SH-SY5Y (cell line): Measurements from ENCODE around the gene ATP6V1B1.

ENCODE experiments used
- GATA2 ChIP-seq: IDR thresholded peaks from 2 replicates; pipeline ENCODE4 v1.6.1; 2011; ENCODE audit warnings: mild to moderate bottlenecking, low read depth, low read length
- GATA3 ChIP-seq: IDR thresholded peaks from 2 replicates; pipeline ENCODE4 v1.6.1; 2011; ENCODE audit warnings: low read depth, mild to moderate bottlenecking, low read length, moderate library complexity

Gene ATP6V1B1

GRCh38 chr2:70941186-70941585 is 5.5 kb downstream of the ATP6V1B1 start:
- TF ChIP-seq GATA3 (no peak), GATA2 (no peak)

- TF ChIP-seq GATA2 = no peak
- no peak for TF ChIP-seq GATA3
Measured at GRCh38 chr2:70941701-70942100, 6.0 kb downstream of the ATP6V1B1 start.

- TF ChIP-seq GATA3 = no peak
- TF ChIP-seq GATA2 = no peak
Measured at GRCh38 chr2:70942396-70943204, 6.9 kb downstream of the ATP6V1B1 start.

- TF ChIP-seq GATA3 = no peak
Measured at GRCh38 chr2:70943205-70943871, 7.6 kb downstream of the ATP6V1B1 start.

GRCh38 chr2:70944111-70944690 is 8.5 kb downstream of the ATP6V1B1 start:
- no peak for TF ChIP-seq GATA2
- no peak for TF ChIP-seq GATA3

- TF ChIP-seq GATA2 (no peak), GATA3 (no peak)
Measured at GRCh38 chr2:70946832-70947442, 11.2 kb downstream of the ATP6V1B1 start.

GRCh38 chr2:70947556-70948184 is 12.0 kb downstream of the ATP6V1B1 start:
- no peak for TF ChIP-seq GATA3
- TF ChIP-seq GATA2 = no peak

GRCh38 chr2:70948337-70949003 is 12.8 kb downstream of the ATP6V1B1 start:
- TF ChIP-seq GATA2 (no peak), GATA3 (no peak)

- TF ChIP-seq GATA2 (no peak), GATA3 (no peak)
Measured at GRCh38 chr2:70949086-70949485, 13.4 kb downstream of the ATP6V1B1 start.

- no peak for TF ChIP-seq GATA3
- TF ChIP-seq GATA2 = no peak
Measured at GRCh38 chr2:70954886-70955285, 19.2 kb downstream of the ATP6V1B1 start.

- TF ChIP-seq GATA2 = no peak
- no peak for TF ChIP-seq GATA3
Measured at GRCh38 chr2:70956141-70956540, 20.4 kb downstream of the ATP6V1B1 start.

GRCh38 chr2:70957798-70958197 is 22.1 kb downstream of the ATP6V1B1 start:
- TF ChIP-seq GATA2 (no peak), GATA3 (no peak)

GRCh38 chr2:70958759-70959158 is 23.1 kb downstream of the ATP6V1B1 start:
- TF ChIP-seq GATA2 (no peak), GATA3 (no peak)

GRCh38 chr2:70959271-70959761 is 23.6 kb downstream of the ATP6V1B1 start:
- TF ChIP-seq GATA2 (no peak), GATA3 (no peak)
